Fibroblast of lung (primary cell): Measurements from ENCODE around the gene SP9. TPM values are rescaled to one million over a fixed set of nuclear protein-coding genes. Genes with fewer than 3 reads are reported as not detected.

Source experiments
- DNase-seq, 2 donors: peaks; one replicate each; pipeline versions ENCODE4 v3.0.0 to v3.0.0-alpha.2; 2010; ENCODE audit warnings: low read depth in 2 of 2
- H2AFZ ChIP-seq: 2 replicates; pipeline ENCODE4 v1.5.1; 2012; ENCODE audit warnings: low read length, control low read depth, inconsistent platforms
- H3K27ac ChIP-seq: 2 replicates; pipeline ENCODE4 v1.5.1; 2011; ENCODE audit warnings: low read length, control low read depth; ENCODE audit not compliant: insufficient read depth
- H3K27me3 ChIP-seq: 2 replicates; pipeline ENCODE4 v1.5.1; 2011; ENCODE audit warnings: mild to moderate bottlenecking, low read length; ENCODE audit not compliant: control insufficient read depth, insufficient read depth
- H3K36me3 ChIP-seq: 2 replicates; pipeline ENCODE4 v1.5.1; 2011; ENCODE audit warnings: low read length; ENCODE audit not compliant: control insufficient read depth, insufficient read depth
- H3K4me1 ChIP-seq: 2 replicates; pipeline ENCODE4 v1.5.1; 2011; ENCODE audit warnings: low read length; ENCODE audit not compliant: control insufficient read depth, insufficient read depth; ENCODE audit errors: extremely low read depth
- H3K4me2 ChIP-seq: 2 replicates; pipeline ENCODE4 v1.5.1; 2011; ENCODE audit warnings: low read length, control low read depth; ENCODE audit not compliant: insufficient read depth; ENCODE audit errors: extremely low read depth
- H3K4me3 ChIP-seq, 4 experiments: fragments of 200-600 bp in 1 of 4; sonication (generic) in 1 of 4; replicated peaks in 1 of 4; 2 replicates each; pipeline ENCODE4 v1.5.1; 2011 to 2016; ENCODE audit warnings: low read length in 4 of 4, low read depth in 3 of 4, mild to moderate bottlenecking in 3 of 4, control low read depth in 2 of 4, inconsistent platforms in 1 of 4, mixed read lengths in 1 of 4; ENCODE audit not compliant: insufficient read depth in 1 of 4; ENCODE audit errors: control extremely low read depth in 1 of 4
- H3K79me2 ChIP-seq: 2 replicates; pipeline ENCODE4 v1.5.1; 2012; ENCODE audit warnings: mild to moderate bottlenecking, low read length, inconsistent platforms; ENCODE audit not compliant: control insufficient read depth, insufficient read depth
- H3K9ac ChIP-seq: 2 replicates; pipeline ENCODE4 v1.5.1; 2011; ENCODE audit warnings: mild to moderate bottlenecking, low read length, control low read depth; ENCODE audit not compliant: insufficient read depth
- H3K9me3 ChIP-seq: 2 replicates; pipeline ENCODE4 v1.5.1; 2012; ENCODE audit warnings: low read depth, low read length; ENCODE audit not compliant: control insufficient read depth, insufficient read depth
- H4K20me1 ChIP-seq: 2 replicates; pipeline ENCODE4 v1.5.1; 2011; ENCODE audit warnings: low read length; ENCODE audit not compliant: control insufficient read depth, insufficient read depth; ENCODE audit errors: extremely low read depth
- CTCF ChIP-seq, 2 donors: IDR thresholded peaks in 1 of 2; conservative IDR thresholded peaks in 1 of 2; 1 replicate in 1 of 2; 2 replicates in 1 of 2; pipeline ENCODE4 v1.5.1; 2011 to 2012; ENCODE audit warnings: low read length in 2 of 2, control low read depth in 1 of 2, inconsistent platforms in 1 of 2, low read depth in 1 of 2, mild to moderate bottlenecking in 1 of 2
- EZH2 ChIP-seq: IDR thresholded peaks from 2 replicates; pipeline ENCODE4 v1.5.1; 2012; ENCODE audit warnings: low read length, control low read depth, mild to moderate bottlenecking; ENCODE audit errors: missing control alignments
- polyA plus RNA-seq, 2 donors: library from polyadenylated mRNA; depleted of rRNA in 1 of 2; stranded (reverse) in 1 of 2; unstranded in 1 of 2; fragments of >200 nt; gene quantifications; 2 replicates each; pipeline ENCODE4 v1.2.1, GENCODE V29; 2011 to 2012; ENCODE audit warnings: missing spikeins in 1 of 2
- total RNA-seq: library from RNA; depleted of rRNA; stranded (reverse); fragments of >200 nt; gene quantifications from 2 replicates; pipeline ENCODE4 v1.2.1, GENCODE V29; 2014

Gene SP9
- total and polyA plus RNA-seq, 2 donors (not counting 1 experiment from before 2014, with no cell fraction given) = not detected

GRCh38 chr2:174326161-174327020 lies 8.4 kb upstream of the SP9 start:
- no peak overlapping the region for H3K9ac ChIP-seq

GRCh38 chr2:174327021-174327840 lies 7.5 kb upstream of the SP9 start:
- no peaks in the 10 kb centered on the region for H4K20me1 ChIP-seq
- H3K4me2 ChIP-seq = peak overlapping the region; percentile 29
- H3K27me3 ChIP-seq = peaks cover 72% of the 10 kb centered on the region
- H3K9me3 ChIP-seq = no peaks in the 10 kb centered on the region
- no peak for TF ChIP-seq CTCF (conservative IDR thresholded peaks at IDR 0.05 in 1 of 2, IDR thresholded peaks at IDR 0.05 in 1 of 2; ENCODE audit: low read depth in 1 of 2, low read length in 2 of 2)
- TF ChIP-seq EZH2 = peak; percentile 80
- H2AFZ ChIP-seq = no peak overlapping the region
- H3K79me2 ChIP-seq = no peaks in the 10 kb centered on the region
- no peak overlapping the region for H3K27ac ChIP-seq
- no peaks in the 10 kb centered on the region for H3K4me1 ChIP-seq
- DNase-seq = no peak
- H3K9ac ChIP-seq = no peak overlapping the region
- H3K36me3 ChIP-seq = no peaks in the 10 kb centered on the region
- peak overlapping the region in 1 of 4 experiments; percentile 43 for H3K4me3 ChIP-seq

More at GRCh38 chr2:174326161-174327020, 8.4 kb upstream of the SP9 start:
- DNase-seq = no peak
- H4K20me1 ChIP-seq = no peaks in the 10 kb centered on the region
- no peaks in the 10 kb centered on the region for H3K36me3 ChIP-seq
- peak overlapping the region; percentile 33 for H3K4me2 ChIP-seq
- H3K79me2 ChIP-seq = no peaks in the 10 kb centered on the region
- H3K4me1 ChIP-seq = no peaks in the 10 kb centered on the region
- H3K9me3 ChIP-seq = no peaks in the 10 kb centered on the region
- no peak for TF ChIP-seq CTCF (conservative IDR thresholded peaks at IDR 0.05 in 1 of 2, IDR thresholded peaks at IDR 0.05 in 1 of 2; ENCODE audit: low read depth in 1 of 2, low read length in 2 of 2)
- TF ChIP-seq EZH2 = no peak
- H3K27me3 ChIP-seq = peaks cover 65% of the 10 kb centered on the region
- H2AFZ ChIP-seq = no peak overlapping the region
- peak overlapping the region in 2 of 4 experiments; percentile 34 to 43 for H3K4me3 ChIP-seq
- H3K27ac ChIP-seq = no peak overlapping the region

GRCh38 chr2:174327841-174328113 lies 7.0 kb upstream of the SP9 start:
- H2AFZ ChIP-seq = no peak overlapping the region
- H3K4me3 ChIP-seq = no peak overlapping the region
- no peak overlapping the region for H3K4me2 ChIP-seq

More at GRCh38 chr2:174327841-174328113, 7.0 kb upstream of the SP9 start:
- no peaks in the 10 kb centered on the region for H3K79me2 ChIP-seq
- H3K27me3 ChIP-seq = peaks cover 77% of the 10 kb centered on the region
- no peaks in the 10 kb centered on the region for H4K20me1 ChIP-seq
- H3K36me3 ChIP-seq = no peaks in the 10 kb centered on the region
- H3K4me1 ChIP-seq = no peaks in the 10 kb centered on the region
- TF ChIP-seq CTCF (conservative IDR thresholded peaks at IDR 0.05 in 1 of 2, IDR thresholded peaks at IDR 0.05 in 1 of 2; ENCODE audit: low read depth in 1 of 2, low read length in 2 of 2) = no peak
- TF ChIP-seq EZH2 = peak; percentile 67
- H3K27ac ChIP-seq = no peak overlapping the region
- DNase-seq = no peak
- H3K9ac ChIP-seq = no peak overlapping the region
- no peaks in the 10 kb centered on the region for H3K9me3 ChIP-seq
